ENCODE data around the gene CAMK2G.

DNA sequence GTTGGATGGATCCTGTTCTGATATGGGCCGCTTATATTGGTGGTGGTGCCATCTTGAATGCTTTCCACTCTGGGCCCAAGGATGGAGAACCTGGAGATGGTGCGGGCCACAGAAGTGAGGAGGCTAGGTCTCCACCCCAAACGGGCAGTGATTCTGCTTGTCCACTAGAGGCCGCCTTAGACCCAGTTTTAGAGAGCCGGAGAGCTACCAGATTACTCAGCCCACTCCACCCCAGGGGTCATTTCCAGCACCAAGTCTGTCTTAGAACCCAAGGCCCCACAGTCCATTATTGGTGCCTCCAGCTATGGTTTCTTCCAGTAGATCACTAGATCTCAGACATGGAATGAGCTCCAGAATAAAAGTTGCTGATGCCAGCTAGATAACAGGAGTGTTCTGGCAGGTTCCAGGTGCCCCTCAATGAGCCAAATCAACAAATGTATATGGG lies 11.8 kb upstream of the CAMK2G start:
- peak in 3 of 4 experiments; percentile 89 to 91 (median 90) for TF ChIP-seq CTCF (IDR thresholded peaks at IDR 0.05)
- TF ChIP-seq POLR2A (IDR thresholded peaks at IDR 0.05): no peak
